Measurements from ENCODE around the gene IGF1R.

GRCh38 chr15:98706986-98707385 lies 58.6 kb downstream of the IGF1R start:
- TF ChIP-seq CTCF (IDR thresholded peaks at IDR 0.05) (no peak), POLR2A (IDR thresholded peaks at IDR 0.05) (no peak)
